GM12878 (cell line): ENCODE results near the gene FBXL15. TPM values are rescaled to one million over a fixed set of nuclear protein-coding genes. Genes with fewer than 3 reads are reported as not detected.

Experiments
- EP300 ChIP-seq, 2 experiments: fragments of 150-350 bp in 1 of 2; IDR thresholded peaks; 2 replicates each; pipeline ENCODE4 v1.6.1; 2011 to 2012; ENCODE audit warnings: low read depth in 2 of 2, low read length in 2 of 2, borderline replicate concordance in 1 of 2, improper control_type of control experiment in 1 of 2, inconsistent platforms in 1 of 2; ENCODE audit not compliant: control insufficient read depth in 1 of 2
- KLF5 ChIP-seq: fragments of 450-650 bp; IDR thresholded peaks from 2 replicates; pipeline ENCODE4 v1.6.1; 2014; ENCODE audit warnings: mild to moderate bottlenecking; ENCODE audit not compliant: partially characterized antibody
- NFYB ChIP-seq: IDR thresholded peaks from 2 replicates; pipeline ENCODE4 v1.6.1; 2011; ENCODE audit warnings: low read depth, mild to moderate bottlenecking, low read length, improper control_type of control experiment, moderate library complexity; ENCODE audit not compliant: insufficient read depth
- NR2C2 ChIP-seq: IDR thresholded peaks from 2 replicates; pipeline ENCODE4 v1.6.1; 2011; ENCODE audit warnings: borderline replicate concordance, low read depth; ENCODE audit not compliant: control insufficient read depth, insufficient read length
- YY1 ChIP-seq: IDR thresholded peaks from 2 replicates; pipeline ENCODE4 v1.6.1; 2011; ENCODE audit warnings: low read depth, mild to moderate bottlenecking, low read length
- ZNF384 ChIP-seq: IDR thresholded peaks from 2 replicates; pipeline ENCODE4 v1.6.1; 2012; ENCODE audit warnings: low read depth, mild to moderate bottlenecking, low read length, improper control_type of control experiment, borderline replicate concordance
- ZSCAN29 ChIP-seq: fragments of 450-650 bp; IDR thresholded peaks from 2 replicates; pipeline ENCODE4 v1.6.1; 2017; ENCODE audit warnings: mild to moderate bottlenecking, moderate library complexity
- ZZZ3 ChIP-seq: IDR thresholded peaks from 2 replicates; pipeline ENCODE4 v1.6.1; 2011; ENCODE audit warnings: low read depth; ENCODE audit not compliant: control insufficient read depth, insufficient read length
- polyA plus RNA-seq, 11 experiments: library from polyadenylated mRNA; depleted of rRNA in 4 of 11; unstranded in 6 of 11; stranded (reverse) in 5 of 11; fragments of >200 nt; fragmentation: Nextera tagmentation in 4 of 11; fragmentation: Illumina TruSeq in 1 of 11; extraction: Ambion mirVana in 4 of 11; extraction: Trizol in 1 of 11; gene quantifications; 1 replicate in 1 of 11; 2 replicates in 10 of 11; pipeline versions ENCODE4 v1.2.1 to v1.2.3, GENCODE V29; 2011 to 2016; ENCODE audit warnings: inconsistent platforms in 2 of 11, missing spikeins in 2 of 11, low read depth in 1 of 11
- total RNA-seq, 4 experiments: library from RNA; depleted of rRNA in 3 of 4; stranded (reverse); fragments of >200 nt in 3 of 4; fragmentation: Illumina TruSeq in 1 of 4; extraction: Trizol in 1 of 4; gene quantifications; 2 replicates each; pipeline versions ENCODE4 v1.2.1 to v1.2.3, GENCODE V29; 2013 to 2021
- TF ChIP-seq, protein P1 (sequence below): fragments of 450-650 bp; IDR thresholded peaks from 2 replicates; pipeline ENCODE4 v1.6.1; 2017; ENCODE audit warnings: mild to moderate bottlenecking, moderate library complexity
- TF ChIP-seq, protein P2 (sequence below): IDR thresholded peaks from 2 replicates; pipeline ENCODE4 v1.6.1; 2012; ENCODE audit warnings: low read depth, low read length, improper control_type of control experiment
- TF ChIP-seq, protein P3 (sequence below): fragments of 450-650 bp; formaldehyde crosslinking; IDR thresholded peaks from 2 replicates; pipeline ENCODE4 v1.4.0; 2020; ENCODE audit warnings: mild to moderate bottlenecking, moderate library complexity
- TF ChIP-seq, protein P4 (sequence below): IDR thresholded peaks from 2 replicates; pipeline ENCODE4 v1.6.1; 2012; ENCODE audit warnings: low read depth, low read length, improper control_type of control experiment
- TF ChIP-seq, protein P5 (sequence below): fragments of 450-650 bp; IDR thresholded peaks from 2 replicates; pipeline ENCODE4 v1.6.1; 2016; ENCODE audit warnings: mild to moderate bottlenecking, moderate library complexity, borderline replicate concordance

The FBXL15 gene
- total and polyA plus RNA-seq, 10 of the 15 experiments (the other 5 are each of a cell fraction or from before 2014, with no cell fraction given) = 0.13 to 21.3 (median 7.9) TPM

DNA sequence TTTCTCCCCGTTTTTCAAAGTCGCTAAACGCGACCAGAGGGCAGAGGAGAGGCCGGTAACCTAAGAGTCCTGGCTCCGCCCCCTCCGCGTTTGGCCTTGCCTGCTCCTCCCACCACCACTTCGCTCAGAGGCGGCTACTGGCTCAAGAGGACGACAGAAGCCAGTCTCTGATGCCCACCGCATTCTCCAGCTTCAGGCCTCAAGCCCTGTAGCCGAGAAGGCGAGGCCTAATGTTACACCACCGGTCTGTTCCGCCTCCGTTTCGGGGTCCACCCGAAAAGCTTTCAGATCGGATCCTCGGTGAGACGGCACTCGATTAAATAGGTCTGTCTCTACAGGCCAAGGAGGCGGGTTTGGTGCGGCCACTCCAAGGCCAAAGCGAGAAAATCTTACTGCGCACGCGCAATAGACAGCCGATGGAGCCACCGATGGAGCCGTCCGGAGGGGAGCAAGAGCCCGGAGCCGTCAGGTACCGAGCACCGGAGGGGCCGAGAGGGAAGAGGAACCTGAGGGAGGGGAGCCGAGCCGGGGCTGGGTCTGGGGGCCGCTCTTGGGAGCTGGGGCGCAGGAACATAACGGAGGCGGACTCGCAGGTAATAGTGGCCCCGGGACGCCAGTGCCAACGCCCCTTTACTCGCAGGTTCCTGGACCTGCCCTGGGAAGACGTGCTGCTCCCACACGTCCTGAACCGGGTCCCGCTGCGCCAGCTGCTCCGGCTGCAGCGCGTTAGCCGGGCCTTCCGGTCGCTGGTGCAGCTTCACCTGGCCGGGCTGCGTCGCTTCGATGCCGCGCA, at the start of gene FBXL15 (continued):
- TF ChIP-seq, protein P1, sequence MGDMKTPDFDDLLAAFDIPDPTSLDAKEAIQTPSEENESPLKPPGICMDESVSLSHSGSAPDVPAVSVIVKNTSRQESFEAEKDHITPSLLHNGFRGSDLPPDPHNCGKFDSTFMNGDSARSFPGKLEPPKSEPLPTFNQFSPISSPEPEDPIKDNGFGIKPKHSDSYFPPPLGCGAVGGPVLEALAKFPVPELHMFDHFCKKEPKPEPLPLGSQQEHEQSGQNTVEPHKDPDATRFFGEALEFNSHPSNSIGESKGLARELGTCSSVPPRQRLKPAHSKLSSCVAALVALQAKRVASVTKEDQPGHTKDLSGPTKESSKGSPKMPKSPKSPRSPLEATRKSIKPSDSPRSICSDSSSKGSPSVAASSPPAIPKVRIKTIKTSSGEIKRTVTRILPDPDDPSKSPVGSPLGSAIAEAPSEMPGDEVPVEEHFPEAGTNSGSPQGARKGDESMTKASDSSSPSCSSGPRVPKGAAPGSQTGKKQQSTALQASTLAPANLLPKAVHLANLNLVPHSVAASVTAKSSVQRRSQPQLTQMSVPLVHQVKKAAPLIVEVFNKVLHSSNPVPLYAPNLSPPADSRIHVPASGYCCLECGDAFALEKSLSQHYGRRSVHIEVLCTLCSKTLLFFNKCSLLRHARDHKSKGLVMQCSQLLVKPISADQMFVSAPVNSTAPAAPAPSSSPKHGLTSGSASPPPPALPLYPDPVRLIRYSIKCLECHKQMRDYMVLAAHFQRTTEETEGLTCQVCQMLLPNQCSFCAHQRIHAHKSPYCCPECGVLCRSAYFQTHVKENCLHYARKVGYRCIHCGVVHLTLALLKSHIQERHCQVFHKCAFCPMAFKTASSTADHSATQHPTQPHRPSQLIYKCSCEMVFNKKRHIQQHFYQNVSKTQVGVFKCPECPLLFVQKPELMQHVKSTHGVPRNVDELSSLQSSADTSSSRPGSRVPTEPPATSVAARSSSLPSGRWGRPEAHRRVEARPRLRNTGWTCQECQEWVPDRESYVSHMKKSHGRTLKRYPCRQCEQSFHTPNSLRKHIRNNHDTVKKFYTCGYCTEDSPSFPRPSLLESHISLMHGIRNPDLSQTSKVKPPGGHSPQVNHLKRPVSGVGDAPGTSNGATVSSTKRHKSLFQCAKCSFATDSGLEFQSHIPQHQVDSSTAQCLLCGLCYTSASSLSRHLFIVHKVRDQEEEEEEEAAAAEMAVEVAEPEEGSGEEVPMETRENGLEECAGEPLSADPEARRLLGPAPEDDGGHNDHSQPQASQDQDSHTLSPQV = no peak
- TF ChIP-seq KLF5 (peak; percentile 62), YY1 (peak; percentile 92), EP300 (IDR thresholded peaks at IDR 0.05; ENCODE audit: borderline replicate concordance in 1 of 2, control insufficient read depth in 1 of 2, low read depth in 2 of 2, low read length in 2 of 2) (no peak), NR2C2 (peak; percentile 92), ZZZ3 (no peak), ZSCAN29 (peak; percentile 77; the same call in 1 of the 2 replicates), NFYB (peak; percentile 49; the same call in 1 of the 2 replicates), ZNF384 (0 out of 2 replicates have a peak, but pooled peaks have one; percentile 22)
- TF ChIP-seq, protein P2, sequence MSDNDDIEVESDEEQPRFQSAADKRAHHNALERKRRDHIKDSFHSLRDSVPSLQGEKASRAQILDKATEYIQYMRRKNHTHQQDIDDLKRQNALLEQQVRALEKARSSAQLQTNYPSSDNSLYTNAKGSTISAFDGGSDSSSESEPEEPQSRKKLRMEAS = no peak; the same call in none of the 2 replicates
- TF ChIP-seq, protein P3, sequence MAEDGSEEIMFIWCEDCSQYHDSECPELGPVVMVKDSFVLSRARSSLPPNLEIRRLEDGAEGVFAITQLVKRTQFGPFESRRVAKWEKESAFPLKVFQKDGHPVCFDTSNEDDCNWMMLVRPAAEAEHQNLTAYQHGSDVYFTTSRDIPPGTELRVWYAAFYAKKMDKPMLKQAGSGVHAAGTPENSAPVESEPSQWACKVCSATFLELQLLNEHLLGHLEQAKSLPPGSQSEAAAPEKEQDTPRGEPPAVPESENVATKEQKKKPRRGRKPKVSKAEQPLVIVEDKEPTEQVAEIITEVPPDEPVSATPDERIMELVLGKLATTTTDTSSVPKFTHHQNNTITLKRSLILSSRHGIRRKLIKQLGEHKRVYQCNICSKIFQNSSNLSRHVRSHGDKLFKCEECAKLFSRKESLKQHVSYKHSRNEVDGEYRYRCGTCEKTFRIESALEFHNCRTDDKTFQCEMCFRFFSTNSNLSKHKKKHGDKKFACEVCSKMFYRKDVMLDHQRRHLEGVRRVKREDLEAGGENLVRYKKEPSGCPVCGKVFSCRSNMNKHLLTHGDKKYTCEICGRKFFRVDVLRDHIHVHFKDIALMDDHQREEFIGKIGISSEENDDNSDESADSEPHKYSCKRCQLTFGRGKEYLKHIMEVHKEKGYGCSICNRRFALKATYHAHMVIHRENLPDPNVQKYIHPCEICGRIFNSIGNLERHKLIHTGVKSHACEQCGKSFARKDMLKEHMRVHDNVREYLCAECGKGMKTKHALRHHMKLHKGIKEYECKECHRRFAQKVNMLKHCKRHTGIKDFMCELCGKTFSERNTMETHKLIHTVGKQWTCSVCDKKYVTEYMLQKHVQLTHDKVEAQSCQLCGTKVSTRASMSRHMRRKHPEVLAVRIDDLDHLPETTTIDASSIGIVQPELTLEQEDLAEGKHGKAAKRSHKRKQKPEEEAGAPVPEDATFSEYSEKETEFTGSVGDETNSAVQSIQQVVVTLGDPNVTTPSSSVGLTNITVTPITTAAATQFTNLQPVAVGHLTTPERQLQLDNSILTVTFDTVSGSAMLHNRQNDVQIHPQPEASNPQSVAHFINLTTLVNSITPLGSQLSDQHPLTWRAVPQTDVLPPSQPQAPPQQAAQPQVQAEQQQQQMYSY (CRISPR knock-in tag) = no peak
- TF ChIP-seq, protein P4, sequence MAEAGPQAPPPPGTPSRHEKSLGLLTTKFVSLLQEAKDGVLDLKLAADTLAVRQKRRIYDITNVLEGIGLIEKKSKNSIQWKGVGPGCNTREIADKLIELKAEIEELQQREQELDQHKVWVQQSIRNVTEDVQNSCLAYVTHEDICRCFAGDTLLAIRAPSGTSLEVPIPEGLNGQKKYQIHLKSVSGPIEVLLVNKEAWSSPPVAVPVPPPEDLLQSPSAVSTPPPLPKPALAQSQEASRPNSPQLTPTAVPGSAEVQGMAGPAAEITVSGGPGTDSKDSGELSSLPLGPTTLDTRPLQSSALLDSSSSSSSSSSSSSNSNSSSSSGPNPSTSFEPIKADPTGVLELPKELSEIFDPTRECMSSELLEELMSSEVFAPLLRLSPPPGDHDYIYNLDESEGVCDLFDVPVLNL = no peak
- TF ChIP-seq, protein P5, sequence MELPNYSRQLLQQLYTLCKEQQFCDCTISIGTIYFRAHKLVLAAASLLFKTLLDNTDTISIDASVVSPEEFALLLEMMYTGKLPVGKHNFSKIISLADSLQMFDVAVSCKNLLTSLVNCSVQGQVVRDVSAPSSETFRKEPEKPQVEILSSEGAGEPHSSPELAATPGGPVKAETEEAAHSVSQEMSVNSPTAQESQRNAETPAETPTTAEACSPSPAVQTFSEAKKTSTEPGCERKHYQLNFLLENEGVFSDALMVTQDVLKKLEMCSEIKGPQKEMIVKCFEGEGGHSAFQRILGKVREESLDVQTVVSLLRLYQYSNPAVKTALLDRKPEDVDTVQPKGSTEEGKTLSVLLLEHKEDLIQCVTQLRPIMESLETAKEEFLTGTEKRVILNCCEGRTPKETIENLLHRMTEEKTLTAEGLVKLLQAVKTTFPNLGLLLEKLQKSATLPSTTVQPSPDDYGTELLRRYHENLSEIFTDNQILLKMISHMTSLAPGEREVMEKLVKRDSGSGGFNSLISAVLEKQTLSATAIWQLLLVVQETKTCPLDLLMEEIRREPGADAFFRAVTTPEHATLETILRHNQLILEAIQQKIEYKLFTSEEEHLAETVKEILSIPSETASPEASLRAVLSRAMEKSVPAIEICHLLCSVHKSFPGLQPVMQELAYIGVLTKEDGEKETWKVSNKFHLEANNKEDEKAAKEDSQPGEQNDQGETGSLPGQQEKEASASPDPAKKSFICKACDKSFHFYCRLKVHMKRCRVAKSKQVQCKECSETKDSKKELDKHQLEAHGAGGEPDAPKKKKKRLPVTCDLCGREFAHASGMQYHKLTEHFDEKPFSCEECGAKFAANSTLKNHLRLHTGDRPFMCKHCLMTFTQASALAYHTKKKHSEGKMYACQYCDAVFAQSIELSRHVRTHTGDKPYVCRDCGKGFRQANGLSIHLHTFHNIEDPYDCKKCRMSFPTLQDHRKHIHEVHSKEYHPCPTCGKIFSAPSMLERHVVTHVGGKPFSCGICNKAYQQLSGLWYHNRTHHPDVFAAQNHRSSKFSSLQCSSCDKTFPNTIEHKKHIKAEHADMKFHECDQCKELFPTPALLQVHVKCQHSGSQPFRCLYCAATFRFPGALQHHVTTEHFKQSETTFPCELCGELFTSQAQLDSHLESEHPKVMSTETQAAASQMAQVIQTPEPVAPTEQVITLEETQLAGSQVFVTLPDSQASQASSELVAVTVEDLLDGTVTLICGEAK = peak; percentile 98
